LNCAP (cell line): ENCODE results near the gene ALG14.

Experiments
- CTCF ChIP-seq: fragments of 450-650 bp; IDR thresholded peaks from 2 replicates; pipeline ENCODE4 v1.5.1; 2017; ENCODE audit warnings: mild to moderate bottlenecking

The ALG14 gene

DNA sequence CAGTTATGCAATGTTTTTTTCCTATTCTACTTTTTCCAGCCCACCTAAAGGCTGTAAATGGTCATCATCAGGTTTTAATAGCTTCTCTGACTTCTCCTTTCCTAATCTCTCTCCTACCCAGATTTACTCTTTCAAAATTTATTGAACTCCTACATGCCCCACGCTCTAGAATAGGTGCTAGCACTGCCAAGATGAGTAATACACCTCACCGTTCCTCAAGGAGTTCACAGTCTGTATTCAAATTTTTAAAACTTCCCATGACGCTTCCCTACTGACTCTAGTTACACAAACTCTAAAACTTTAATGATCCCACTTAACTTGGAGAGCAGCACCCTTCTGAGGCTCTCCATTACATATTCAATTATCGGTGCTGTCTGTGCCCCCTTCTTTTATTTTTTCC is 51.6 kb downstream of the ALG14 start:
- no peak for TF ChIP-seq CTCF

DNA sequence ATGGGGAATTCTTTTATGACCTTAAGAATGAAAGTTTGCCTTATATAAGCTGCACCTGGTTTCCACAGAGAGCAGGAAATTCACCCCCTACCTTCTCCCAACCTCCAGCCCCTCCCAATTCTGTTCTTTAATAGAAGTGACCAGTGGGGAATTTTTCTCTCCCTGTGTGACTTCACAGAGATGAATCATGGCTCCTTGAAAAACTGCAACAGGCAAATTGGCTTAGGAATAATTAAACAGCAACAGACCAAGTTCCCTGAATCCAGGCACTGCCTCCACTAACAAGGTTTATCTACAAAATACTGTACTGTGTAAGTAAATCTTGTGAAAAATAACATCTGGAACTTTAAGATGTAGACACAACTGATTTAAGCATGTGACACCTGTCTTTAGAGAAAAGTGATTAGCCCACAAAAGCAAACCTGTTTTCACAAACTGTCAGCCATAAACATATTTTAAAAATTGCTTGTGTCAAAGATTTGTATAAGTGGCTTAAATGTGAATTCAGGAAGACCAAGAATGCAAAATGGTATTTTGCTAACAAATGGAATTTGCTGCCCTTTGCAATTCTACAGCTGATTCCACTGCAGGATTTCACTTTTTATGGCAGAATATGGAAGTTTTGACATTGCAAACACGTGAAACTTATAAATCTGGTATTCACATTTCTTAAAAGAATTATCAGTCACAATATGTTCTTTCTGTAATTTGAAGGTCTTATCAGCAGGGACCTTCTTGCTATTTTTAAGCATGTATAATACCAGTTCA is 54.0 kb downstream of the ALG14 start:
- no peak for TF ChIP-seq CTCF

DNA sequence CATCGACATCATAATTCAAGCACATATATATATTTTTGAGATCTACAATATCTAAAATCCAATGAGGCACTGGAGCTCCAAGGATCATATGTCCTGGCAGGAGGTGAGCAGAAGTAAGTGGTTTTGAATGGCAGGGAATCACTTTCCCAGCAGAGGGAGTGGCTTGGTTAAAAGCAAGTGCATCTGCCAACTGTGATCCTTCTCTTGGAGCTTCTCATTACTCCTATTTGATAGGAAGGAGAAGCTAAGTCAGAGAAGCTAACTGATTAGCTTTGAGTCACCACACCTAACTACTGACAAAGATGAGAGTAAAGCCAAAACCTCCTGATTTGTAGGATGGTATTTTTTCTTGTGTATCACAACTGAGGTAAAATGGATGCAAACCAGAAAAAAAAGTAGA is 55.0 kb downstream of the ALG14 start:
- TF ChIP-seq CTCF: no peak

- no peak for TF ChIP-seq CTCF
Observed at GRCh38 chr1:95015076-95015475, 57.7 kb downstream of the ALG14 start.

DNA sequence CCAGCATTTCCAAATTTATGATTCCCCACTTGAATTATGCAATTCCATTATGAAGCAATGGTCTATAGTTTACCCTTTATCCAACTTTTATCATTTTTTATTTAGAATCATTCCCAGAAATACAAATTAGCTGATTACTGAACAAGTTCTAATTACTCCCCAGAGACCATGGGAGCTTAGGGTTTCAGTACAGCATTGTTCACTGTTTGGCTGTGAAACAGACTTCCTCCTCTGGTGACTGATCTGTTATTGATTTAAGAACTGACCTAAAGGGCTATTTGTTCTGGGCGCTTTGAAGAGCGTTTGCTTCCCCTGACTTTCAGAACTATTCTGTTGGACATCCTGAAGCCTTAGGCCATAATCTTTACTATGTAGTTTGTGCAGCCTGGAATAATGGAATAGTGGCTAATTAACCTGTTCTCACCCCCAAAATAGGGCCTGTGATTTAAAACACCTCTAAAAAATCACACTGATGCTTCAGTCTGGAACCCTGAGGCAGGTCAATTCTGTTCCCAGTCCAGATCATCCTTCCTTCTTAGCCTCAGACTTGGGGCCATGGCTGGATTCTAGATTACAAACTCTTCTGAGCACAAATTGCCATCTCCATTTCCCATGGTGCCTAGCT is 58.7 kb downstream of the ALG14 start:
- no peak for TF ChIP-seq CTCF

DNA sequence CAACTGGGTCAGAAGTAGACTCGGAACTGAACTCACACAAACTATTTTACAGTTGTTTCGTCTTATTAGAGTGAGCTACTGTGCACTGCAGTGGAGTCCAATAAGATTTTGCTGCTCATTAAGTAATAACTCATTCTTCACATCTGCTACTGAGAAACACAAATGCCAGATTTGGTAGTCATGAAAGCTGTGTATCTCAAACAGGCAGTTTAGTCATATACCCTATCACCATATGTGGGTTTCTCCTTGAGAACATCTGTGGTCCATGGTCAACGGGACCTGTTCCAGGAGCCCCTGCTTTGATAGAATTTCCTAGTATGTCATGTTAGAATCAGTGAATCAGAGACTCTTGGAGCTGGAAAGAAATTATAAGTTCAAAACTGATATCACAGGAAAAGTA is 60.4 kb downstream of the ALG14 start:
- TF ChIP-seq CTCF: no peak

GRCh38 chr1:95010158-95010557 is 62.6 kb downstream of the ALG14 start:
- TF ChIP-seq CTCF: no peak
